ENCODE data around the gene KRT36.

DNA sequence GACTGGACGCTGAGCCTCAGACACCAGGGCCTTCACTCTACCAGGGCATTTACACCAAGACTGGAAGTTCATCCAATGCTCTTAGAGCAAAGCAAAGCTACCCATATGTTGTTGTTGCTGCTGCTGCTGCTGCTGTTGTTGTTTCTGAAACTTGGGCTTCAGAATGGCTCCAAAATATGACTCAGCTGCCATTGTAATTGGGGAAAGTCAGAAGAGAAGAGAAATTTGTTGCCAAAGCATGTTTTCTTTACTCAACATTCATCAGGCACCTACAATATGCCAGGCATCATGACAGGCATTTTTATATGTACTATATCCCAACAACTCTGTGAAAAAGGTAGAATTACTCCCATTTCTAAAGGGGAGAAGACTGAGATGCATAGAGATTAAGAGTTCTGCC, 34.5 kb downstream of the KRT36 start:
- TF ChIP-seq POLR2A (IDR thresholded peaks at IDR 0.05) = no peak
- TF ChIP-seq, protein P1, sequence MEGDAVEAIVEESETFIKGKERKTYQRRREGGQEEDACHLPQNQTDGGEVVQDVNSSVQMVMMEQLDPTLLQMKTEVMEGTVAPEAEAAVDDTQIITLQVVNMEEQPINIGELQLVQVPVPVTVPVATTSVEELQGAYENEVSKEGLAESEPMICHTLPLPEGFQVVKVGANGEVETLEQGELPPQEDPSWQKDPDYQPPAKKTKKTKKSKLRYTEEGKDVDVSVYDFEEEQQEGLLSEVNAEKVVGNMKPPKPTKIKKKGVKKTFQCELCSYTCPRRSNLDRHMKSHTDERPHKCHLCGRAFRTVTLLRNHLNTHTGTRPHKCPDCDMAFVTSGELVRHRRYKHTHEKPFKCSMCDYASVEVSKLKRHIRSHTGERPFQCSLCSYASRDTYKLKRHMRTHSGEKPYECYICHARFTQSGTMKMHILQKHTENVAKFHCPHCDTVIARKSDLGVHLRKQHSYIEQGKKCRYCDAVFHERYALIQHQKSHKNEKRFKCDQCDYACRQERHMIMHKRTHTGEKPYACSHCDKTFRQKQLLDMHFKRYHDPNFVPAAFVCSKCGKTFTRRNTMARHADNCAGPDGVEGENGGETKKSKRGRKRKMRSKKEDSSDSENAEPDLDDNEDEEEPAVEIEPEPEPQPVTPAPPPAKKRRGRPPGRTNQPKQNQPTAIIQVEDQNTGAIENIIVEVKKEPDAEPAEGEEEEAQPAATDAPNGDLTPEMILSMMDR (IDR thresholded peaks at IDR 0.05) = no peak
